Measurements from ENCODE around the gene ECM1.

Gene ECM1

DNA sequence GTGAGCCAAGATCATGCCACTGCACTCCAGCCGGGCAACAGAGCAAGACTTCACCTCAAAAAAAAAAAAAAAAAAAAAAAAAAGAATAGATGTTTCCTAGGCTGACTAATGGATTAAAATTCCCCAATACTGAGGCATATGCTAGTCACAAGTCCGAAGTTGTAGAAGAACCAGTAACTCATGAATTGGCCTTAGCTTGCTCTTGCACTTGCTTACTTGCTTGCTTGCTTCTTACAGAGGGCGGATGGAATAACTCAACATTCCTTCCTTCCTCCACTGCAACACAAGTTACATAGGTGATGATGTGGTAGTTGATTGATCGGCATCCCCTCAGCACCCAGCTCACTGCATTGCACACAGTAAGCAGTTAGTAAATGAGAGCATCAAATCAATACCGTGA is 23.5 kb upstream of the ECM1 start:
- WGBS, result 79% methylated on average over 2 of the region's 5 CpGs
- Histone ChIP-seq H3K23ac (ENCODE audit: low read length in 2 of 2) (no peak overlapping the region), H3K4me2 (ENCODE audit: low read length, poor library complexity, severe bottlenecking) (no peak overlapping the region), H4K91ac (ENCODE audit: low read length) (no peak overlapping the region), H3K9ac (ENCODE audit: low read length) (peak overlapping the region; percentile 1), H3K4me1 (ENCODE audit: control insufficient read depth, insufficient read depth, low read depth, low read length) (peaks cover 4% of the 10 kb centered on the region), H3K36me3 (ENCODE audit: control insufficient read depth in 1 of 2, insufficient read depth in 2 of 2, low read depth in 1 of 2, low read length in 2 of 2) (peaks cover 0 to 7% of the 10 kb centered on the region in 2 experiments), H3K79me1 (replicated peaks; ENCODE audit: low read length, poor library complexity, severe bottlenecking) (peaks cover 8% of the 10 kb centered on the region), H3K14ac (ENCODE audit: low read length in 2 of 2) (no peak overlapping the region), H3K4me3 (ENCODE audit: insufficient read depth in 1 of 2, low read depth in 1 of 2, low read length in 2 of 2) (no peak overlapping the region), H2BK12ac (ENCODE audit: low read length in 2 of 2) (no peak overlapping the region), H2BK15ac (ENCODE audit: low read depth, poor library complexity, severe bottlenecking) (no peak overlapping the region), H3K27ac (ENCODE audit: low read length, poor library complexity, severe bottlenecking) (no peak overlapping the region), H2BK120ac (ENCODE audit: low read depth, low read length) (no peak overlapping the region), H2AK5ac (ENCODE audit: low read length, severe bottlenecking) (no peak overlapping the region), H3K4ac (ENCODE audit: low read depth in 1 of 2, low read length in 2 of 2) (no peak overlapping the region), H2BK5ac (ENCODE audit: low read depth, low read length, poor library complexity, severe bottlenecking) (no peak overlapping the region), H3K18ac (ENCODE audit: low read depth in 1 of 2, low read length in 2 of 2) (no peak overlapping the region), H3K9me3 (ENCODE audit: control insufficient read depth, low read length) (no peaks in the 10 kb centered on the region), H3K27me3 (ENCODE audit: control insufficient read depth in 1 of 2, insufficient read depth in 1 of 2, low read length in 2 of 2) (no peaks in the 10 kb centered on the region), H4K8ac (ENCODE audit: low read length) (no peak overlapping the region), H2AFZ (ENCODE audit: low read depth, low read length) (no peak overlapping the region)
- no peak for DNase-seq

DNA sequence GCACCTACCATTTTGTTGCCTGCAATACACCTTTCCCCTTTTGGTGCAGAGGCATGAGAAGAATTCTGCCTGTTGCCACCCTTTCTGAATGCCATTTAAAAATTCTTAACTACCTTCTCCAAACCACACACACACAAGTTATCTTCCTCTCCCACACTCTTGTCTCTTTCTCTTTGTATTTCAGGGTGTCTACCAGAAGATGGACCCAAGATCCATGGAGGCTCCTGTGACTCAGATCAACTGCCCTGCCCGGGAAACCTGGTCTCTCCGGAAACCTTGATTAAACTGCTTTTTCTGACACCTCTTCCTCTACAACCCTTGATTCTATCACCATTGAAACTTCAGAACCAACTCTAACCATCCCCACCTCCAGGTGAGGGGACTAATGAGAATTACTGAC is 23.0 kb upstream of the ECM1 start:
- no peaks in the 10 kb centered on the region for H3K9me3 ChIP-seq (ENCODE audit: control insufficient read depth, low read length)
- H3K9ac ChIP-seq (ENCODE audit: low read length), result peak overlapping the region; percentile 68
- no peak overlapping the region for H3K4me2 ChIP-seq (ENCODE audit: low read length, poor library complexity, severe bottlenecking)
- H2BK12ac ChIP-seq (ENCODE audit: low read length in 2 of 2), result no peak overlapping the region
- no peak overlapping the region for H2BK15ac ChIP-seq (ENCODE audit: low read depth, poor library complexity, severe bottlenecking)
- no peak overlapping the region for H3K23ac ChIP-seq (ENCODE audit: low read length in 2 of 2)
- H4K91ac ChIP-seq (ENCODE audit: low read length), result no peak overlapping the region
- DNase-seq, result peak; percentile 32
- no peak overlapping the region for H3K14ac ChIP-seq (ENCODE audit: low read length in 2 of 2)
- H3K27ac ChIP-seq (ENCODE audit: low read length, poor library complexity, severe bottlenecking), result no peak overlapping the region
- no peak overlapping the region for H3K4me3 ChIP-seq (ENCODE audit: insufficient read depth in 1 of 2, low read depth in 1 of 2, low read length in 2 of 2)
- 56% methylated on average over 2 of the region's 2 CpGs for WGBS
- H3K18ac ChIP-seq (ENCODE audit: low read depth in 1 of 2, low read length in 2 of 2), result no peak overlapping the region
- peaks cover 4% of the 10 kb centered on the region for H3K4me1 ChIP-seq (ENCODE audit: control insufficient read depth, insufficient read depth, low read depth, low read length)
- H2BK5ac ChIP-seq (ENCODE audit: low read depth, low read length, poor library complexity, severe bottlenecking), result no peak overlapping the region
- no peak overlapping the region for H2AK5ac ChIP-seq (ENCODE audit: low read length, severe bottlenecking)
- H3K36me3 ChIP-seq (ENCODE audit: control insufficient read depth in 1 of 2, insufficient read depth in 2 of 2, low read depth in 1 of 2, low read length in 2 of 2), result peaks cover 4 to 11% of the 10 kb centered on the region in 2 experiments
- no peak overlapping the region for H3K4ac ChIP-seq (ENCODE audit: low read depth in 1 of 2, low read length in 2 of 2)
- no peak overlapping the region for H4K8ac ChIP-seq (ENCODE audit: low read length)
- H2AFZ ChIP-seq (ENCODE audit: low read depth, low read length), result no peak overlapping the region
- H2BK120ac ChIP-seq (ENCODE audit: low read depth, low read length), result no peak overlapping the region
- peaks cover 8% of the 10 kb centered on the region for H3K79me1 ChIP-seq (replicated peaks; ENCODE audit: low read length, poor library complexity, severe bottlenecking)
- no peaks in the 10 kb centered on the region for H3K27me3 ChIP-seq (ENCODE audit: control insufficient read depth in 1 of 2, insufficient read depth in 1 of 2, low read length in 2 of 2)

DNA sequence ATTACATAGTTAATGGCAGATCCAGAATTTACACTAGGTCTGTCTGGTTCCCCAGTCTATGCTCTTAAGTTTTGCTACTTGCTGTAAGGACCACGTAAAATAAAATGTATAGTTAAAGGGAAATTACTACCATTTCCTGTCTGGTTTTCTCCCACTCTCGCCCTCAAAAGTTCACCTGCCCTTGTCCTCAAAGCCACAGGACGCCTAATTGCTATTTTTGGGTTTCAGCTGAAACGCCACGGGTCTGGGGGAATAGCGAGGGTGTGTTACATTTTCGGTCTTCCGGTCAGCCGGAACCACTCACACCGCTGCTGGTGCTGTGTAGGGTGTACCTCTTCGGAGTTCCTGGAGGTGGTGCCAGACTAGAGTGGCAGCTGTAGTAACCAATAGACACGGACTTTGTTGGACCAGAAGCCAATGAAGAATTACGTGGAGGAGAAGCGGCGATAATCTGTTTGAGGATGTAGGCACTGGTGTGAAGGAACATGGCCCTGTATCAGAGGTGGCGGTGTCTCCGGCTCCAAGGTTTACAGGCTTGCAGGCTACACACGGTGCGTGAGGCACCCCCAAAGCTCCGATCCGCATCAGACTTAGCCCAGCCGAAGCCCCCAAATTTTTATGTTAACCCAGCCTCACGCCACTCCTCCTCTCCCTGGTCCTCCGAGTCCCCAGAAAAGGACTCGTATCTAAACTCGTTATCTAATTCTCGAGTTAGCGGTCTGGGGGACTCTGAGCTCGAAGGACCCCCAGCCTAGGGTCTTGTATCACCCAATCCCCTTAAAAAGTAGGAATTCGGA is 20.7 kb upstream of the ECM1 start, which contains the start of gene TARS2:
Gene TARS2, plus strand, starts transcription at position 454 of the 797 bp plus-strand sequence. Its CDS starts 32 bp downstream, at position 486.
- peaks cover 8% of the 10 kb centered on the region for H3K79me1 ChIP-seq (replicated peaks; ENCODE audit: low read length, poor library complexity, severe bottlenecking)
- peak within 1 kb of the TSS; percentile 89 to 92 for H3K18ac ChIP-seq (ENCODE audit: low read depth in 1 of 2, low read length in 2 of 2)
- H3K36me3 ChIP-seq (ENCODE audit: control insufficient read depth in 1 of 2, insufficient read depth in 2 of 2, low read depth in 1 of 2, low read length in 2 of 2), result peaks cover 6 to 29% of the 10 kb centered on the region in 2 experiments
- H3K4me1 ChIP-seq (ENCODE audit: control insufficient read depth, insufficient read depth, low read depth, low read length), result peaks cover 4% of the 10 kb centered on the region
- H3K4me3 ChIP-seq (ENCODE audit: insufficient read depth in 1 of 2, low read depth in 1 of 2, low read length in 2 of 2), result peak within 1 kb of the TSS; percentile 81 to 94
- H3K27ac ChIP-seq (ENCODE audit: low read length, poor library complexity, severe bottlenecking), result no peak within 1 kb of the TSS
- peak; percentile 99 for DNase-seq
- H2AK5ac ChIP-seq (ENCODE audit: low read length, severe bottlenecking), result no peak within 1 kb of the TSS
- H3K27me3 ChIP-seq (ENCODE audit: control insufficient read depth in 1 of 2, insufficient read depth in 1 of 2, low read length in 2 of 2), result no peaks in the 10 kb centered on the region
- H4K91ac ChIP-seq (ENCODE audit: low read length), result peak within 1 kb of the TSS; percentile 80
- peak within 1 kb of the TSS; percentile 96 for H3K9ac ChIP-seq (ENCODE audit: low read length)
- H3K23ac ChIP-seq (ENCODE audit: low read length in 2 of 2), result no peak within 1 kb of the TSS
- no peak within 1 kb of the TSS for H2BK12ac ChIP-seq (ENCODE audit: low read length in 2 of 2)
- no peaks in the 10 kb centered on the region for H3K9me3 ChIP-seq (ENCODE audit: control insufficient read depth, low read length)
- peak within 1 kb of the TSS; percentile 69 for H2BK15ac ChIP-seq (ENCODE audit: low read depth, poor library complexity, severe bottlenecking)
- no peak within 1 kb of the TSS for H3K14ac ChIP-seq (ENCODE audit: low read length in 2 of 2)
- H2AFZ ChIP-seq (ENCODE audit: low read depth, low read length), result peak within 1 kb of the TSS; percentile 86
- no peak within 1 kb of the TSS for H2BK5ac ChIP-seq (ENCODE audit: low read depth, low read length, poor library complexity, severe bottlenecking)
- peak within 1 kb of the TSS; percentile 92 for H3K4me2 ChIP-seq (ENCODE audit: low read length, poor library complexity, severe bottlenecking)
- peak within 1 kb of the TSS; percentile 96 for H4K8ac ChIP-seq (ENCODE audit: low read length)
- under 1% methylated on average over 27 of the region's 30 CpGs for WGBS
- H2BK120ac ChIP-seq (ENCODE audit: low read depth, low read length), result peak within 1 kb of the TSS; percentile 92
- peak within 1 kb of the TSS; percentile 75 to 88 for H3K4ac ChIP-seq (ENCODE audit: low read depth in 1 of 2, low read length in 2 of 2)

DNA sequence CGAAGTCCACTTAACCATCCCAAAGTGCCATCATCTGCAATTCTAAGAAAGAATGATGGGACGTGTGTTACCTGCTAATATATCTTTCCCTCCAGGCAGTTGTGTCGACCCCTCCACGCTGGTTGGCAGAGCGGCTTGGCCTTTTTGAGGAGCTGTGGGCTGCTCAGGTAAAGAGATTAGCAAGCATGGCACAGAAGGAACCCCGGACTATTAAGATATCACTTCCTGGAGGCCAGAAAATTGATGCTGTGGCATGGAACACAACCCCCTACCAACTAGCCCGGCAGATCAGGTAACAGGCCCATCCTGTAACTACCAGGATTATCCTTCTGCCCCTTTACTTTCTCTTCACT is 20.2 kb upstream of the ECM1 start:
- peaks cover 4% of the 10 kb centered on the region for H3K4me1 ChIP-seq (ENCODE audit: control insufficient read depth, insufficient read depth, low read depth, low read length)
- peak overlapping the region; percentile 96 for H4K8ac ChIP-seq (ENCODE audit: low read length)
- no peak overlapping the region for H3K27ac ChIP-seq (ENCODE audit: low read length, poor library complexity, severe bottlenecking)
- H2BK5ac ChIP-seq (ENCODE audit: low read depth, low read length, poor library complexity, severe bottlenecking), result no peak overlapping the region
- no peak overlapping the region for H2AK5ac ChIP-seq (ENCODE audit: low read length, severe bottlenecking)
- H3K9me3 ChIP-seq (ENCODE audit: control insufficient read depth, low read length), result no peaks in the 10 kb centered on the region
- no peak overlapping the region for H2BK12ac ChIP-seq (ENCODE audit: low read length in 2 of 2)
- no peaks in the 10 kb centered on the region for H3K27me3 ChIP-seq (ENCODE audit: control insufficient read depth in 1 of 2, insufficient read depth in 1 of 2, low read length in 2 of 2)
- H3K79me1 ChIP-seq (replicated peaks; ENCODE audit: low read length, poor library complexity, severe bottlenecking), result peaks cover 8% of the 10 kb centered on the region
- no peak for DNase-seq
- 11% methylated on average over 6 of the region's 7 CpGs for WGBS
- peak overlapping the region; percentile 83 for H3K4me2 ChIP-seq (ENCODE audit: low read length, poor library complexity, severe bottlenecking)
- H3K9ac ChIP-seq (ENCODE audit: low read length), result peak overlapping the region; percentile 96
- peak overlapping the region; percentile 81 to 94 for H3K4me3 ChIP-seq (ENCODE audit: insufficient read depth in 1 of 2, low read depth in 1 of 2, low read length in 2 of 2)
- H3K4ac ChIP-seq (ENCODE audit: low read depth in 1 of 2, low read length in 2 of 2), result peak overlapping the region in 1 of 2 experiments; percentile 75
- H4K91ac ChIP-seq (ENCODE audit: low read length), result peak overlapping the region; percentile 48
- H2BK15ac ChIP-seq (ENCODE audit: low read depth, poor library complexity, severe bottlenecking), result no peak overlapping the region
- peaks cover 11 to 34% of the 10 kb centered on the region in 2 experiments for H3K36me3 ChIP-seq (ENCODE audit: control insufficient read depth in 1 of 2, insufficient read depth in 2 of 2, low read depth in 1 of 2, low read length in 2 of 2)
- H2BK120ac ChIP-seq (ENCODE audit: low read depth, low read length), result no peak overlapping the region
- no peak overlapping the region for H3K14ac ChIP-seq (ENCODE audit: low read length in 2 of 2)
- H3K18ac ChIP-seq (ENCODE audit: low read depth in 1 of 2, low read length in 2 of 2), result no peak overlapping the region
- no peak overlapping the region for H3K23ac ChIP-seq (ENCODE audit: low read length in 2 of 2)
- no peak overlapping the region for H2AFZ ChIP-seq (ENCODE audit: low read depth, low read length)

All from mesenchymal stem cell (in vitro differentiated cells and primary cell).